Pancreas (tissue), 10 donors: Measurements from ENCODE around the gene OGG1. TPM values are rescaled to one million over a fixed set of nuclear protein-coding genes. Genes with fewer than 3 reads are reported as not detected.

Experiments used
- ATAC-seq, 4 donors: fragments of 200-7000 bp; cut with Tn5 transposase; one replicate each; pipeline versions ENCODE4 v1.8.0 to v1.9.1; 2020; ENCODE audit warnings: mild to moderate bottlenecking in 4 of 4, moderate library complexity in 4 of 4
- DNase-seq, 6 donors: peaks; one replicate each; pipeline ENCODE4 v3.0.0-alpha.2; 2020
- FAIRE-seq: peaks from 2 replicates; lab custom pipeline; 2012; peaks lifted over from hg19 to GRCh38; lab: Jason Lieb, UNC
- H3K27ac ChIP-seq, 4 donors: fragments of 200-600 bp; sonication (generic); 1 replicate in 3 of 4; 2 replicates in 1 of 4; pipeline versions ENCODE4 v1.5.0 to v1.8.0; 2020
- H3K27me3 ChIP-seq, 4 donors: fragments of 200-600 bp; one replicate each; pipeline ENCODE4 v1.8.0; 2021
- H3K36me3 ChIP-seq, 3 donors: fragments of 200-600 bp; sonication (generic) in 1 of 3; one replicate each; pipeline versions ENCODE4 v1.5.0 to v1.8.0; 2020 to 2021
- H3K4me1 ChIP-seq, 3 donors: fragments of 200-600 bp; one replicate each; pipeline ENCODE4 v1.8.0; 2021
- H3K4me3 ChIP-seq, 4 donors: fragments of 200-600 bp; sonication (generic) in 2 of 4; one replicate each; pipeline versions ENCODE4 v1.5.0 to v1.8.0; 2020 to 2021
- H3K9me3 ChIP-seq, 4 donors: fragments of 200-600 bp; one replicate each; pipeline ENCODE4 v1.8.0; 2021
- CTCF ChIP-seq, 4 donors: fragments of 200-600 bp; sonication (generic) in 3 of 4; IDR thresholded peaks; one replicate each; pipeline versions ENCODE4 v1.5.0 to v1.8.0; 2021; ENCODE audit warnings: antibody characterized with exemption in 4 of 4
- WGBS, 2 donors: extraction: QIAGEN DNeasy Blood & Tissue Kit; methylation state at CpG; one replicate each; pipeline ENCODE4 v1.1.7; 2013; 5-methylcytosine and 5-hydroxymethylcytosine counted together
- intact Hi-C, 3 donors: fragments of 100-400 bp; cut with DNase I; formaldehyde crosslinking; loops; one replicate each; pipeline versions ENCODE4 v1.11.1 to v1.14.2; 2022
- polyA plus RNA-seq, 2 donors: library from polyadenylated mRNA; stranded (reverse); fragments of 200-250 nt; gene quantifications; one replicate each; pipeline ENCODE4 v1.2.3, GENCODE V29; 2013
- total RNA-seq, 6 donors: library from RNA; stranded (reverse); fragmentation: NEBNext Ultra II Directional in 4 of 6; extraction: Animal tissue kit (Norgen Biotek cat#: 25700) in 4 of 6; gene quantifications; one replicate each; pipeline versions ENCODE4 v1.2.1 to v1.2.4, GENCODE V29; 2021 to 2023
- donor health status: healthy with polysubstance abuse.
- donor health status: DM: no; HTN: no; CAD: no; lungs with moderate emphysema.
- donor health status: DM: no; HTN: no; CAD: no.
- donor health status: control.
- donor health status: control.
- donor health status: Bipolar disorder and iron deficiency.
- donor health status: DM: yes; HTN: yes; CAD: no.
- donor health status: DM: no; HTN: no; CAD: no.
- donor health status: DM: no; HTN: no; CAD: no.
- donor health status: DM: yes; HTN: yes; CAD: no.

OGG1 gene
- total and polyA plus RNA-seq, 8 donors, result 5.9 to 13.9 (median 9.1) TPM

- DNase-seq, result no peak
- 90 to 92% methylated on average over 12 of the region's 12 CpGs for WGBS, 2 donors
Measured at GRCh38 chr3:9797196-9797945, 47.6 kb downstream of the OGG1 start.

GRCh38 chr3:9800529-9800928 is 50.8 kb downstream of the OGG1 start:
- DNase-seq (no peak), FAIRE-seq (no peak), ATAC-seq (peak in 1 of 4 donors; percentile 42)
- no peak for TF ChIP-seq CTCF (IDR thresholded peaks at IDR 0.05)
- no peaks in the 10 kb centered on the region for H3K27me3 ChIP-seq
- H3K4me3 ChIP-seq, result no peak overlapping the region
- intact Hi-C loops, result no loop called here
- H3K27ac ChIP-seq, result no peak overlapping the region
- peaks cover 3 to 72% (median 52%) of the 10 kb centered on the region in 3 donors for H3K36me3 ChIP-seq
- no peaks in the 10 kb centered on the region for H3K9me3 ChIP-seq
- WGBS, 2 donors, result 84 to 88% methylated on average over 5 of the region's 5 CpGs
- no peaks in the 10 kb centered on the region for H3K4me1 ChIP-seq

More at GRCh38 chr3:9797196-9797945, 47.6 kb downstream of the OGG1 start:
- intact Hi-C loops, result no loop called here
- no peak overlapping the region for H3K27ac ChIP-seq
- no peak overlapping the region for H3K4me3 ChIP-seq
- TF ChIP-seq CTCF (IDR thresholded peaks at IDR 0.05), result no peak
- H3K4me1 ChIP-seq, result peaks cover 0 to 9% (median 0%) of the 10 kb centered on the region in 3 donors
- no peak for FAIRE-seq
- H3K27me3 ChIP-seq, result no peaks in the 10 kb centered on the region
- H3K9me3 ChIP-seq, result no peaks in the 10 kb centered on the region
- peaks cover 3 to 42% (median 26%) of the 10 kb centered on the region in 3 donors for H3K36me3 ChIP-seq
- ATAC-seq, result no peak

- Histone ChIP-seq H3K4me1 (no peaks in the 10 kb centered on the region), H3K9me3 (no peaks in the 10 kb centered on the region), H3K27ac (no peak overlapping the region), H3K36me3 (peaks cover 1 to 63% (median 55%) of the 10 kb centered on the region in 3 donors), H3K27me3 (no peaks in the 10 kb centered on the region), H3K4me3 (no peak overlapping the region)
- no peak for FAIRE-seq
- WGBS, 2 donors, result 71 to 86% methylated on average over 1 of the region's 1 CpG
- ATAC-seq, result no peak
- DNase-seq, result no peak
- intact Hi-C loops, result no loop called here
- TF ChIP-seq CTCF (IDR thresholded peaks at IDR 0.05), result no peak
Measured at GRCh38 chr3:9803494-9803893, 53.7 kb downstream of the OGG1 start.

GRCh38 chr3:9804996-9805395 is 55.2 kb downstream of the OGG1 start:
- peaks cover 0 to 49% (median 43%) of the 10 kb centered on the region in 3 donors for H3K36me3 ChIP-seq
- no peak overlapping the region for H3K27ac ChIP-seq
- H3K9me3 ChIP-seq, result no peaks in the 10 kb centered on the region
- peaks cover 0 to 8% (median 5%) of the 10 kb centered on the region in 3 donors for H3K4me1 ChIP-seq
- FAIRE-seq (no peak), ATAC-seq (no peak), DNase-seq (no peak)
- intact Hi-C loops, result no loop called here
- no peak overlapping the region for H3K4me3 ChIP-seq
- no peak for TF ChIP-seq CTCF (IDR thresholded peaks at IDR 0.05)
- 82 to 84% methylated on average over 5 of the region's 5 CpGs for WGBS, 2 donors
- H3K27me3 ChIP-seq, result no peaks in the 10 kb centered on the region

GRCh38 chr3:9806137-9806536 is 56.4 kb downstream of the OGG1 start:
- WGBS, 2 donors, result 85 to 86% methylated on average over 12 of the region's 12 CpGs
- no peaks in the 10 kb centered on the region for H3K9me3 ChIP-seq
- DNase-seq, result peak in 1 of 6 donors; percentile 44
- peaks cover 0 to 13% (median 5%) of the 10 kb centered on the region in 3 donors for H3K4me1 ChIP-seq
- TF ChIP-seq CTCF (IDR thresholded peaks at IDR 0.05), result no peak
- peaks cover 0 to 40% (median 37%) of the 10 kb centered on the region in 3 donors for H3K36me3 ChIP-seq
- intact Hi-C loops, result no loop called here
- H3K27ac ChIP-seq, result no peak overlapping the region
- no peaks in the 10 kb centered on the region for H3K27me3 ChIP-seq
- no peak for FAIRE-seq
- no peak for ATAC-seq
- no peak overlapping the region for H3K4me3 ChIP-seq
